GM20431 (cell line): ENCODE results near the gene MAD1L1.

Experiments used
- in situ Hi-C: fragments of 300-500 bp; cut with MseI, MboI; formaldehyde crosslinking; loops from one replicate; pipeline ENCODE4 v1.15.0; 2020; ENCODE audit warnings: low sequenced_read_pairs; ENCODE audit not compliant: unreplicated experiment

The MAD1L1 gene

GRCh38 chr7:1906988-1907745 is 325.6 kb downstream of the MAD1L1 start:
- in situ Hi-C loops = no loop called here

GRCh38 chr7:1906087-1906830 is 326.5 kb downstream of the MAD1L1 start:
- in situ Hi-C loops = no loop called here

- in situ Hi-C loops = no loop called here
These were observed 330.4 kb downstream of the MAD1L1 start for GRCh38 chr7:1902231-1902855.

- in situ Hi-C loops = no loop called here
These were observed 331.1 kb downstream of the MAD1L1 start for GRCh38 chr7:1901431-1902210.

GRCh38 chr7:1900847-1901246 is 331.9 kb downstream of the MAD1L1 start:
- in situ Hi-C loops = no loop called here

GRCh38 chr7:1899951-1900762 is 332.6 kb downstream of the MAD1L1 start:
- in situ Hi-C loops = no loop called here

- in situ Hi-C loops = no loop called here
These were observed 333.5 kb downstream of the MAD1L1 start for GRCh38 chr7:1899196-1899595.

GRCh38 chr7:1898628-1899185 is 334.0 kb downstream of the MAD1L1 start:
- in situ Hi-C loops = no loop called here

GRCh38 chr7:1897861-1898627 is 334.7 kb downstream of the MAD1L1 start:
- in situ Hi-C loops = no loop called here

GRCh38 chr7:1897076-1897860 is 335.5 kb downstream of the MAD1L1 start:
- in situ Hi-C loops = no loop called here

GRCh38 chr7:1895664-1896515 is 336.9 kb downstream of the MAD1L1 start:
- in situ Hi-C loops = no loop called here

GRCh38 chr7:1894906-1895663 is 337.7 kb downstream of the MAD1L1 start:
- in situ Hi-C loops = no loop called here

GRCh38 chr7:1894313-1894900 is 338.3 kb downstream of the MAD1L1 start:
- in situ Hi-C loops = no loop called here

GRCh38 chr7:1893451-1893850 is 339.3 kb downstream of the MAD1L1 start:
- in situ Hi-C loops = no loop called here

GRCh38 chr7:1893036-1893435 is 339.7 kb downstream of the MAD1L1 start:
- in situ Hi-C loops = no loop called here
